ENCODE results near the gene RNF43. TPM values are rescaled to one million over a fixed set of nuclear protein-coding genes. Genes with fewer than 3 reads are reported as not detected.

The RNF43 gene
- total RNA-seq, 2 experiments from 2014 or later: 0.69 to 1.9 TPM

- no peaks in the 10 kb centered on the region for H3K36me3 Mint-ChIP-seq (ENCODE audit: low read depth)
- H3K27me3 Mint-ChIP-seq: no peaks in the 10 kb centered on the region
- no peak for TF ChIP-seq CTCF (IDR thresholded peaks at IDR 0.05)
- no peaks in the 10 kb centered on the region for H3K4me1 ChIP-seq (ENCODE audit: insufficient read depth, low read length)
- H3K4me3 ChIP-seq (ENCODE audit: low read length): no peak overlapping the region
- H3K36me3 ChIP-seq (ENCODE audit: insufficient read depth, low read length): no peaks in the 10 kb centered on the region
- CTCF ChIA-PET: no interaction called here
- H3K4me1 Mint-ChIP-seq (ENCODE audit: low read depth): no peaks in the 10 kb centered on the region
- DNase-seq (no peak), ATAC-seq (ENCODE audit: poor library complexity) (no peak)
- intact Hi-C loops (cut with DNase I, micrococcal nuclease): no loop called here
- no peaks in the 10 kb centered on the region for H3K9me3 Mint-ChIP-seq
- H3K27ac Mint-ChIP-seq: no peak overlapping the region
- H3K27ac ChIP-seq (ENCODE audit: low read depth in 1 of 2, low read length in 2 of 2): no peak overlapping the region
- no peak overlapping the region for H3K4me3 Mint-ChIP-seq
- POLR2A ChIA-PET: interaction anchor here (0.7 to 1.2 kb wide), 2 partner anchors 14 to 1812 kb away, joined by 3 read pairs; no protein-coding TSS in a partner anchor
- H3K9me3 ChIP-seq (ENCODE audit: control insufficient read depth in 1 of 2, insufficient read depth in 1 of 2, low read length in 2 of 2): no peaks in the 10 kb centered on the region
- H3K27me3 ChIP-seq (ENCODE audit: control insufficient read depth in 1 of 2, insufficient read depth in 2 of 2, low read length in 2 of 2): no peaks in the 10 kb centered on the region
Measured at GRCh38 chr17:58394534-58395223, 22.7 kb downstream of the RNF43 start.

DNA sequence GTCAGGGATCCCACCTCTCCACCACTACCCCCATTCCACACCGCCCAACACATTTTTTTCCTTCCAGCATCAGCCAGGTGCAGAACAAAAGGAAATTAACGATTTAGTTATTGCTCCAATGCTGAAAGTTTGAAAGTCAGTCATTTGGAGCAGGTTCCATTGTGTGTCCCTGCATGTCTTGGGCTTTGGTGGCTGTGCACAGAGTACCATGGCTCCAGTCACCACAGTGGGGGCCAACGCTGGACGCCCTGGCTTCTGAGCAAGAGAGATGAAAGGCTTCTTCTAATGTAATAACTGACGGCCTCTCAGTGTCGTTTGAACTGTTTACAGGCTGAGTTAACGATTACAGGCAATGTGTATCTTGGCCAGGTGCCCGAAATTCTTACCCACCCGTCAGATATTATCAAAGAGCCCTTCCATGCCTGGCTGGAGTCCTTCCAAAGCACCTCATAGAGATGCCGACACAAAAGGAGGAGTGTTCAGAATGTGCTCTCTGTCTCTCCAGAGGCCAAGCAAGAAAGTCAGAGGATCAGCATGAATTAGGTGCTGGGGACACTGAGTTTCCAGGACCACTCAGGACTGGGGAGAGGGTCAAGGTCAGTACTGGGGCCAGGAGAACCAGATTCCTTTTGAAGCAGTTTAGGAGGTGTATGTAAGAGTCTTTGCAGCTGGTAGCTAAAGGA lies 25.9 kb downstream of the RNF43 start:
- H3K27me3 ChIP-seq (ENCODE audit: control insufficient read depth in 1 of 2, insufficient read depth in 2 of 2, low read length in 2 of 2): no peaks in the 10 kb centered on the region
- H3K4me1 Mint-ChIP-seq (ENCODE audit: low read depth): no peaks in the 10 kb centered on the region
- CTCF ChIA-PET: no interaction called here

DNA sequence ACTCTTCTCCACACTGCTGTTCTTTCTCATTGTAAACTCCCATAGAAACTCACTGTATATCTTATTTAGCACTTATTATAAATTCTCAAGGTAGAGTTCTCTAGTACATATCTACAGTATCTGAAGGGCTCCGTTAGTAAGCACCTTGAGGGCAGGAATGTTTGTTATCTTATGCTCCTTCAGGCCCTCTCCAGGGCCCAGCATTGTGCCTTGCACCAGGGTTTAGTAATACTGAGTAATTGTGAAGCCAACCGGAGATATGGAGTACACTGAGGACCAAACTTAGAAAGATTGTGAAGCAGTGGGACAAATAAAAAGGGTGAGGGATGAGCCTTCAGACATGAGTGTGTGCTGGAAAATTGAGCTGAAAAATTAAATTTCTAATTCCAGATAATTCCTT lies 26.4 kb downstream of the RNF43 start:
- Mint-ChIP-seq H3K4me3 (no peak overlapping the region), H3K27ac (no peak overlapping the region), H3K36me3 (ENCODE audit: low read depth) (no peaks in the 10 kb centered on the region), H3K9me3 (no peaks in the 10 kb centered on the region), H3K27me3 (no peaks in the 10 kb centered on the region), H3K4me1 (ENCODE audit: low read depth) (no peaks in the 10 kb centered on the region)
- no peaks in the 10 kb centered on the region for H3K9me3 ChIP-seq (ENCODE audit: control insufficient read depth in 1 of 2, insufficient read depth in 1 of 2, low read length in 2 of 2)
- TF ChIP-seq CTCF (IDR thresholded peaks at IDR 0.05): no peak
- POLR2A ChIA-PET: no interaction called here
- no peak overlapping the region for H3K27ac ChIP-seq (ENCODE audit: low read depth in 1 of 2, low read length in 2 of 2)
- no peaks in the 10 kb centered on the region for H3K4me1 ChIP-seq (ENCODE audit: insufficient read depth, low read length)
- no peak for ATAC-seq (ENCODE audit: poor library complexity)
- CTCF ChIA-PET: no interaction called here
- no peak overlapping the region for H3K4me3 ChIP-seq (ENCODE audit: low read length)
- no peak for DNase-seq
- H3K27me3 ChIP-seq (ENCODE audit: control insufficient read depth in 1 of 2, insufficient read depth in 2 of 2, low read length in 2 of 2): no peaks in the 10 kb centered on the region
- no peaks in the 10 kb centered on the region for H3K36me3 ChIP-seq (ENCODE audit: insufficient read depth, low read length)
- intact Hi-C loops (cut with DNase I, micrococcal nuclease): no loop called here

More for the DNA sequence above, 25.9 kb downstream of the RNF43 start:
- intact Hi-C loops (cut with DNase I, micrococcal nuclease): no loop called here
- H3K9me3 ChIP-seq (ENCODE audit: control insufficient read depth in 1 of 2, insufficient read depth in 1 of 2, low read length in 2 of 2): no peaks in the 10 kb centered on the region
- H3K4me3 ChIP-seq (ENCODE audit: low read length): no peak overlapping the region
- DNase-seq: no peak
- Mint-ChIP-seq H3K27ac (no peak overlapping the region), H3K36me3 (ENCODE audit: low read depth) (no peaks in the 10 kb centered on the region), H3K27me3 (no peaks in the 10 kb centered on the region), H3K4me3 (no peak overlapping the region), H3K9me3 (no peaks in the 10 kb centered on the region)
- no peak for ATAC-seq (ENCODE audit: poor library complexity)
- no peaks in the 10 kb centered on the region for H3K4me1 ChIP-seq (ENCODE audit: insufficient read depth, low read length)
- H3K36me3 ChIP-seq (ENCODE audit: insufficient read depth, low read length): no peaks in the 10 kb centered on the region
- POLR2A ChIA-PET: no interaction called here
- no peak overlapping the region for H3K27ac ChIP-seq (ENCODE audit: low read depth in 1 of 2, low read length in 2 of 2)
- no peak for TF ChIP-seq CTCF (IDR thresholded peaks at IDR 0.05)

Data from CD4-positive, alpha-beta T cell (primary cell).